ENCODE measurements around the gene FAM234B. TPM values are rescaled to one million over a fixed set of nuclear protein-coding genes. Genes with fewer than 3 reads are reported as not detected.
"Not testable (repeated sequence)": the region's sequence is repeated elsewhere in the genome, so short reads cannot be mapped to it uniquely, and the experiment has no call there.

Gene FAM234B
- total RNA-seq, 3 donors from 2014 or later (not counting 1 experiment from before 2014, with no cell fraction given) = 5.5 to 8.7 (median 6.6) TPM

GRCh38 chr12:13049816-13050215 lies 5.6 kb downstream of the FAM234B start:
- intact Hi-C loops (cut with micrococcal nuclease) = no loop called here
- Histone ChIP-seq H3K27ac (ENCODE audit: low read length) (no peak overlapping the region), H3K4me3 (ENCODE audit: low read length) (no peak overlapping the region), H3K4me1 (ENCODE audit: control insufficient read depth, insufficient read depth, low read length) (peaks cover 3% of the 10 kb centered on the region), H3K9me3 (ENCODE audit: control insufficient read depth, insufficient read depth, low read length) (peaks cover 5% of the 10 kb centered on the region), H3K27me3 (ENCODE audit: control insufficient read depth, insufficient read depth, low read length) (no peaks in the 10 kb centered on the region), H3K36me3 (ENCODE audit: control insufficient read depth, insufficient read depth, low read length) (no peaks in the 10 kb centered on the region)
- no peak for TF ChIP-seq CTCF (IDR thresholded peaks at IDR 0.05)
- no peak overlapping the region for H3K27ac Mint-ChIP-seq
- peaks cover 0 to 3% of the 10 kb centered on the region in 2 donors for H3K9me3 Mint-ChIP-seq
- WGBS (ENCODE audit: insufficient coverage) = 88% methylated on average over 2 of the region's 3 CpGs
- peaks cover 0 to 3% of the 10 kb centered on the region in 2 donors for H3K27me3 Mint-ChIP-seq (ENCODE audit: low read depth in 2 of 2)
- DNase-seq (no peak), ATAC-seq (no peak)
- H3K4me3 Mint-ChIP-seq = no peak overlapping the region
- peaks cover 0 to 3% of the 10 kb centered on the region in 2 donors for H3K4me1 Mint-ChIP-seq
- H3K36me3 Mint-ChIP-seq = peaks cover 7% of the 10 kb centered on the region

GRCh38 chr12:13052421-13052820 lies 8.2 kb downstream of the FAM234B start:
- H3K4me3 ChIP-seq (ENCODE audit: low read length) = no peak overlapping the region
- intact Hi-C loops (cut with micrococcal nuclease) = no loop called here
- H3K27me3 Mint-ChIP-seq (ENCODE audit: low read depth in 2 of 2) = peaks cover 0 to 3% of the 10 kb centered on the region in 2 donors

GRCh38 chr12:13053617-13054016 lies 9.4 kb downstream of the FAM234B start:
- H3K4me3 ChIP-seq (ENCODE audit: low read length); H3K9me3 Mint-ChIP-seq; H3K36me3 ChIP-seq (ENCODE audit: control insufficient read depth, insufficient read depth, low read length); H3K4me1 ChIP-seq (ENCODE audit: control insufficient read depth, insufficient read depth, low read length); H3K36me3 Mint-ChIP-seq; H3K27me3 ChIP-seq (ENCODE audit: control insufficient read depth, insufficient read depth, low read length); DNase-seq; ATAC-seq; H3K9me3 ChIP-seq (ENCODE audit: control insufficient read depth, insufficient read depth, low read length); H3K27ac Mint-ChIP-seq; intact Hi-C loops (cut with micrococcal nuclease); H3K4me3 Mint-ChIP-seq; H3K4me1 Mint-ChIP-seq; H3K27ac ChIP-seq (ENCODE audit: low read length); H3K27me3 Mint-ChIP-seq (ENCODE audit: low read depth in 2 of 2): not testable (repeated sequence)
- WGBS (ENCODE audit: insufficient coverage) = 96% methylated on average over 3 of the region's 6 CpGs

More at GRCh38 chr12:13052421-13052820, 8.2 kb downstream of the FAM234B start:
- Histone ChIP-seq H3K27ac (ENCODE audit: low read length) (no peak overlapping the region), H3K9me3 (ENCODE audit: control insufficient read depth, insufficient read depth, low read length) (peaks cover 5% of the 10 kb centered on the region), H3K36me3 (ENCODE audit: control insufficient read depth, insufficient read depth, low read length) (no peaks in the 10 kb centered on the region), H3K27me3 (ENCODE audit: control insufficient read depth, insufficient read depth, low read length) (no peaks in the 10 kb centered on the region), H3K4me1 (ENCODE audit: control insufficient read depth, insufficient read depth, low read length) (no peaks in the 10 kb centered on the region)
- ATAC-seq (no peak), DNase-seq (no peak)
- WGBS (ENCODE audit: insufficient coverage) = no CpG with 5 or more reads among the region's 2 CpGs
- H3K27ac Mint-ChIP-seq = no peak overlapping the region
- H3K4me3 Mint-ChIP-seq = no peak overlapping the region
- H3K4me1 Mint-ChIP-seq = no peaks in the 10 kb centered on the region
- peaks cover 7% of the 10 kb centered on the region for H3K36me3 Mint-ChIP-seq
- TF ChIP-seq CTCF (IDR thresholded peaks at IDR 0.05) = no peak
- peaks cover 0 to 3% of the 10 kb centered on the region in 2 donors for H3K9me3 Mint-ChIP-seq

- H3K36me3 Mint-ChIP-seq = no peaks in the 10 kb centered on the region
- ATAC-seq = no peak
Observed at GRCh38 chr12:13060581-13060980, 16.4 kb downstream of the FAM234B start.

More at GRCh38 chr12:13060581-13060980, 16.4 kb downstream of the FAM234B start:
- no peaks in the 10 kb centered on the region for H3K4me1 Mint-ChIP-seq
- H3K4me3 ChIP-seq (ENCODE audit: low read length) = no peak overlapping the region
- H3K27me3 Mint-ChIP-seq (ENCODE audit: low read depth in 2 of 2) = no peaks in the 10 kb centered on the region
- no peaks in the 10 kb centered on the region for H3K36me3 ChIP-seq (ENCODE audit: control insufficient read depth, insufficient read depth, low read length)
- H3K9me3 Mint-ChIP-seq = no peaks in the 10 kb centered on the region
- H3K27me3 ChIP-seq (ENCODE audit: control insufficient read depth, insufficient read depth, low read length) = no peaks in the 10 kb centered on the region
- H3K27ac ChIP-seq (ENCODE audit: low read length) = no peak overlapping the region
- no peaks in the 10 kb centered on the region for H3K4me1 ChIP-seq (ENCODE audit: control insufficient read depth, insufficient read depth, low read length)
- intact Hi-C loops (cut with micrococcal nuclease) = no loop called here
- no peaks in the 10 kb centered on the region for H3K9me3 ChIP-seq (ENCODE audit: control insufficient read depth, insufficient read depth, low read length)
- DNase-seq = no peak
- 69% methylated on average over 2 of the region's 2 CpGs for WGBS (ENCODE audit: insufficient coverage)
- no peak overlapping the region for H3K4me3 Mint-ChIP-seq
- no peak for TF ChIP-seq CTCF (IDR thresholded peaks at IDR 0.05)
- no peak overlapping the region for H3K27ac Mint-ChIP-seq
